GM18909 (cell line): ENCODE results near the gene ANKRD2.
A peak's percentile ranks its signal among the peaks of the same experiment; 100 is the strongest.

Experiments
- ATAC-seq: cut with Tn5 transposase; IDR thresholded peaks from one replicate; pipeline ENCODE4 v1.9.1; 2021; ENCODE audit warnings: mild to moderate bottlenecking; ENCODE audit not compliant: unreplicated experiment, poor library complexity

ANKRD2 gene

GRCh38 chr10:97632949-97633884 lies 60.6 kb downstream of the ANKRD2 start, which contains the start of gene MORN4:
Gene MORN4 (minus strand): TSS chr10:97633500. CDS start chr10:97619653, 13,847 bp downstream.
- ATAC-seq = peak; percentile 99
